Measurements from ENCODE around the gene SIGLEC11. TPM values are rescaled to one million over a fixed set of nuclear protein-coding genes. Genes with fewer than 3 reads are reported as not detected.

The SIGLEC11 gene
- total and polyA plus RNA-seq, 2 of the 13 experiments (the other 11 are each of a cell fraction or from before 2014, with no cell fraction given), result not detected

- peak; percentile 99 for TF ChIP-seq ZNF547 (CRISPR knock-in tag; IDR thresholded peaks at IDR 0.05)
- TF ChIP-seq ZNF572 (CRISPR knock-in tag; IDR thresholded peaks at IDR 0.05), result peak; percentile 96; the same call in 1 of the 2 replicates
- no peak for TF ChIP-seq ZFP62 (CRISPR knock-in tag; IDR thresholded peaks at IDR 0.05)
- peak; percentile 51; the same call in 1 of the 2 replicates for TF ChIP-seq RFXANK (CRISPR knock-in tag; IDR thresholded peaks at IDR 0.05)
- peak; percentile 93; the same call in 1 of the 2 replicates for TF ChIP-seq KAT7 (CRISPR knock-in tag; IDR thresholded peaks at IDR 0.05; ENCODE audit: borderline replicate concordance)
- no peak for TF ChIP-seq ZNF7 (CRISPR knock-in tag; IDR thresholded peaks at IDR 0.05)
- no peak; the same call in 1 of the 2 replicates for TF ChIP-seq HBP1 (CRISPR knock-in tag; IDR thresholded peaks at IDR 0.05; ENCODE audit: low read depth)
- TF ChIP-seq ADNP (CRISPR knock-in tag; IDR thresholded peaks at IDR 0.05), result no peak
- peak; percentile 83 for TF ChIP-seq PATZ1 (CRISPR knock-in tag; IDR thresholded peaks at IDR 0.05)
- TF ChIP-seq ATF2 (CRISPR knock-in tag; IDR thresholded peaks at IDR 0.05), result 0 out of 2 replicates have a peak, but pooled peaks have one; percentile 23
- TF ChIP-seq ZNF253 (CRISPR knock-in tag; IDR thresholded peaks at IDR 0.05; ENCODE audit: borderline replicate concordance), result no peak
- TF ChIP-seq EED (CRISPR knock-in tag; IDR thresholded peaks at IDR 0.05), result no peak
- TF ChIP-seq HOXA9 (CRISPR knock-in tag; IDR thresholded peaks at IDR 0.05; ENCODE audit: borderline replicate concordance), result no peak; the same call in 1 of the 2 replicates
- TF ChIP-seq ZSCAN22 (CRISPR knock-in tag; IDR thresholded peaks at IDR 0.05), result peak; percentile 76; the same call in 1 of the 2 replicates
- peak; percentile 96 for TF ChIP-seq ZNF274 (CRISPR knock-in tag; IDR thresholded peaks at IDR 0.05)
- no peak for TF ChIP-seq GPN1 (CRISPR knock-in tag; IDR thresholded peaks at IDR 0.05; ENCODE audit: borderline replicate concordance)
- TF ChIP-seq NFKB2 (CRISPR knock-in tag; IDR thresholded peaks at IDR 0.05; ENCODE audit: borderline replicate concordance), result peak; percentile 98
- TF ChIP-seq RFX1 (IDR thresholded peaks at IDR 0.05), result no peak
- peak; percentile 75; the same call in 1 of the 2 replicates for TF ChIP-seq ZNF761 (CRISPR knock-in tag; conservative IDR thresholded peaks at IDR 0.05)
- TF ChIP-seq NFKBIZ (CRISPR knock-in tag; IDR thresholded peaks at IDR 0.05), result no peak; the same call in 1 of the 2 replicates
- no peak for TF ChIP-seq PAF1 (CRISPR knock-in tag; IDR thresholded peaks at IDR 0.05)
- no peak for TF ChIP-seq DNMT3B (CRISPR knock-in tag; conservative IDR thresholded peaks at IDR 0.05)
- TF ChIP-seq CHD4 (IDR thresholded peaks at IDR 0.05; ENCODE audit: borderline replicate concordance, low read length), result no peak
- no peak; the same call in 1 of the 2 replicates for TF ChIP-seq ZNF432 (CRISPR knock-in tag; IDR thresholded peaks at IDR 0.05; ENCODE audit: borderline replicate concordance)
- TF ChIP-seq HOXA7 (CRISPR knock-in tag; IDR thresholded peaks at IDR 0.05), result no peak
- peak; percentile 65; the same call in 1 of the 2 replicates for TF ChIP-seq ERF (CRISPR knock-in tag; IDR thresholded peaks at IDR 0.05)
- TF ChIP-seq ZMAT5 (CRISPR knock-in tag; IDR thresholded peaks at IDR 0.05; ENCODE audit: borderline replicate concordance, low read depth), result no peak
- TF ChIP-seq HMG20B (CRISPR knock-in tag; conservative IDR thresholded peaks at IDR 0.05), result no peak
Measured at GRCh38 chr19:49929121-49929610, 31.8 kb downstream of the SIGLEC11 start, which contains the start of the genes ATF5 and NUP62 (continued).
